Brain microvascular endothelial cell (primary cell): ENCODE data around the gene PPARG.

Experiments
- DNase-seq: peaks from one replicate; pipeline ENCODE4 v3.0.0-alpha.2; 2020
- H3K27ac ChIP-seq: fragments of 250-450 bp; sonication (Bioruptor Pico); 2 replicates; pipeline ENCODE4 v1.5.1; 2020; ENCODE audit warnings: mild to moderate bottlenecking, moderate library complexity
- H3K27me3 ChIP-seq: fragments of 250-450 bp; sonication (Bioruptor Pico); replicated peaks from 2 replicates; pipeline ENCODE4 v1.5.1; 2020; ENCODE audit warnings: mild to moderate bottlenecking
- H3K36me3 ChIP-seq: fragments of 250-450 bp; sonication (Bioruptor Pico); replicated peaks from 2 replicates; pipeline ENCODE4 v1.5.1; 2020; ENCODE audit warnings: mild to moderate bottlenecking
- H3K4me3 ChIP-seq: 2 replicates; pipeline ENCODE4 v1.5.1; 2011; ENCODE audit warnings: low read depth, mild to moderate bottlenecking, control low read depth, low read length, moderate library complexity
- CTCF ChIP-seq: IDR thresholded peaks from 2 replicates; pipeline ENCODE4 v1.5.1; 2011; ENCODE audit warnings: low read depth, mild to moderate bottlenecking, moderate library complexity, low read length, control low read depth, inconsistent platforms; ENCODE audit errors: missing control alignments
- in situ Hi-C: cut with HindIII; loops from 2 replicates; pipeline ENCODE4 v1.10.0; 2017; ENCODE audit warnings: low sequenced_read_pairs, low pct_ligation_motif_present

The PPARG gene

GRCh38 chr3:12327021-12327420 lies 38.2 kb downstream of the PPARG start:
- H3K27ac ChIP-seq = no peak overlapping the region
- no peak for DNase-seq
- in situ Hi-C loops = no loop called here
- no peak overlapping the region for H3K4me3 ChIP-seq
- no peaks in the 10 kb centered on the region for H3K36me3 ChIP-seq
- H3K27me3 ChIP-seq = no peaks in the 10 kb centered on the region
- no peak for TF ChIP-seq CTCF

- DNase-seq = no peak
- no peaks in the 10 kb centered on the region for H3K27me3 ChIP-seq
- no peak overlapping the region for H3K27ac ChIP-seq
- no peak for TF ChIP-seq CTCF
- no peaks in the 10 kb centered on the region for H3K36me3 ChIP-seq
- in situ Hi-C loops = no loop called here
- H3K4me3 ChIP-seq = no peak overlapping the region
These were observed 39.4 kb downstream of the PPARG start for GRCh38 chr3:12328132-12328836.

- Histone ChIP-seq H3K4me3 (no peak overlapping the region), H3K36me3 (no peaks in the 10 kb centered on the region), H3K27me3 (no peaks in the 10 kb centered on the region), H3K27ac (no peak overlapping the region)
- TF ChIP-seq CTCF = no peak
- in situ Hi-C loops = no loop called here
- no peak for DNase-seq
These were observed 40.1 kb downstream of the PPARG start for GRCh38 chr3:12328837-12329462.

GRCh38 chr3:12334786-12335185 lies 45.9 kb downstream of the PPARG start:
- no peaks in the 10 kb centered on the region for H3K36me3 ChIP-seq
- H3K27ac ChIP-seq = no peak overlapping the region
- in situ Hi-C loops = no loop called here
- H3K4me3 ChIP-seq = no peak overlapping the region
- no peak for DNase-seq
- no peaks in the 10 kb centered on the region for H3K27me3 ChIP-seq
- TF ChIP-seq CTCF = no peak

GRCh38 chr3:12335421-12335820 lies 46.6 kb downstream of the PPARG start:
- TF ChIP-seq CTCF = no peak
- in situ Hi-C loops = no loop called here
- DNase-seq = no peak
- Histone ChIP-seq H3K36me3 (no peaks in the 10 kb centered on the region), H3K27ac (no peak overlapping the region), H3K27me3 (no peaks in the 10 kb centered on the region), H3K4me3 (no peak overlapping the region)

GRCh38 chr3:12336099-12336498 lies 47.2 kb downstream of the PPARG start:
- no peak overlapping the region for H3K27ac ChIP-seq
- in situ Hi-C loops = no loop called here
- peak; percentile 9 for DNase-seq
- no peak for TF ChIP-seq CTCF
- H3K27me3 ChIP-seq = no peaks in the 10 kb centered on the region
- H3K36me3 ChIP-seq = no peaks in the 10 kb centered on the region
- no peak overlapping the region for H3K4me3 ChIP-seq
